GM12872 (cell line): ENCODE data around the gene TAF10.

Experiments used
- TF ChIP-seq, protein P1 (sequence below): IDR thresholded peaks from 3 replicates; pipeline ENCODE4 v1.5.1; 2011; ENCODE audit warnings: low read depth, mild to moderate bottlenecking, low read length, moderate library complexity; ENCODE audit not compliant: insufficient read depth

TAF10 gene

DNA sequence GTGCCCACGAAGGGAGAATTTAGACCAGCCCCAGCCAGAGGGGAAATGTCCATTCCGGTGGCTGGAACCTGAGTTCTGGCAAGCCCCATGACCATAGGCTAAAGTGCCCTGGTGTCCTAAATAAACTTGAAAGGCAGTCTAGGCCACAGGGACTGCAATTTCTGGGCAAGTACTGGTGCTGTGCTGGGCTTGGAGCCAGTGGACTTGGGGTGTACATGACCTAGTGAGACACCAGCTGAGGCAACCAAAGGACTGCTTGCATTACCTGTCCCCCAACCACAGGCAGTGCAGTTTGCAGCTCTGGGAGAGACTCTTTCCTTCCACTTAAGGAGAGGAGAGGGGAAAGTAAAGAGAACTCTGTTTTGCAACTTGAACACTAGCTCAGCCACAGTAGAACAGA, 32.3 kb downstream of the TAF10 start:
- TF ChIP-seq, protein P1, sequence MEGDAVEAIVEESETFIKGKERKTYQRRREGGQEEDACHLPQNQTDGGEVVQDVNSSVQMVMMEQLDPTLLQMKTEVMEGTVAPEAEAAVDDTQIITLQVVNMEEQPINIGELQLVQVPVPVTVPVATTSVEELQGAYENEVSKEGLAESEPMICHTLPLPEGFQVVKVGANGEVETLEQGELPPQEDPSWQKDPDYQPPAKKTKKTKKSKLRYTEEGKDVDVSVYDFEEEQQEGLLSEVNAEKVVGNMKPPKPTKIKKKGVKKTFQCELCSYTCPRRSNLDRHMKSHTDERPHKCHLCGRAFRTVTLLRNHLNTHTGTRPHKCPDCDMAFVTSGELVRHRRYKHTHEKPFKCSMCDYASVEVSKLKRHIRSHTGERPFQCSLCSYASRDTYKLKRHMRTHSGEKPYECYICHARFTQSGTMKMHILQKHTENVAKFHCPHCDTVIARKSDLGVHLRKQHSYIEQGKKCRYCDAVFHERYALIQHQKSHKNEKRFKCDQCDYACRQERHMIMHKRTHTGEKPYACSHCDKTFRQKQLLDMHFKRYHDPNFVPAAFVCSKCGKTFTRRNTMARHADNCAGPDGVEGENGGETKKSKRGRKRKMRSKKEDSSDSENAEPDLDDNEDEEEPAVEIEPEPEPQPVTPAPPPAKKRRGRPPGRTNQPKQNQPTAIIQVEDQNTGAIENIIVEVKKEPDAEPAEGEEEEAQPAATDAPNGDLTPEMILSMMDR: no peak

DNA sequence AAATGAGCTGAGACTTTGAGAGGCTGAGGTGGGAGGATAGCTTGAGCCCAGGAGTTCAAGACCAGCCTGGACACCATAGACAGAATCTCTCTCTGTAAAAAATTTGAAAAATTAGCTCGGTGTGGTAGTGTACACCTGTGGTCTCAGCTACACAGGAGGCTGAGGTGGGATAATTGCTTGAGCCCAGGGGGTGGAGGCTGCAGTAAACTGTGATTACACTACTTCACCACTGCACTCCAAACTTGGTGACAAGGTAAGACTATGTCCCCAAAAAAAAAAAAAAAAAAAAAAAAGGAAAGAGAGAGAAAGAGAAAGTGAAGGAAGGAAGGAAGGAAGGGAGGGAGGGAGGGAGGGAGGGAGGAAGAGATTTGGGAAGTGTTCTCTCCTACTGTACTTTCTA, 33.9 kb downstream of the TAF10 start:
- TF ChIP-seq, protein P1: no peak

DNA sequence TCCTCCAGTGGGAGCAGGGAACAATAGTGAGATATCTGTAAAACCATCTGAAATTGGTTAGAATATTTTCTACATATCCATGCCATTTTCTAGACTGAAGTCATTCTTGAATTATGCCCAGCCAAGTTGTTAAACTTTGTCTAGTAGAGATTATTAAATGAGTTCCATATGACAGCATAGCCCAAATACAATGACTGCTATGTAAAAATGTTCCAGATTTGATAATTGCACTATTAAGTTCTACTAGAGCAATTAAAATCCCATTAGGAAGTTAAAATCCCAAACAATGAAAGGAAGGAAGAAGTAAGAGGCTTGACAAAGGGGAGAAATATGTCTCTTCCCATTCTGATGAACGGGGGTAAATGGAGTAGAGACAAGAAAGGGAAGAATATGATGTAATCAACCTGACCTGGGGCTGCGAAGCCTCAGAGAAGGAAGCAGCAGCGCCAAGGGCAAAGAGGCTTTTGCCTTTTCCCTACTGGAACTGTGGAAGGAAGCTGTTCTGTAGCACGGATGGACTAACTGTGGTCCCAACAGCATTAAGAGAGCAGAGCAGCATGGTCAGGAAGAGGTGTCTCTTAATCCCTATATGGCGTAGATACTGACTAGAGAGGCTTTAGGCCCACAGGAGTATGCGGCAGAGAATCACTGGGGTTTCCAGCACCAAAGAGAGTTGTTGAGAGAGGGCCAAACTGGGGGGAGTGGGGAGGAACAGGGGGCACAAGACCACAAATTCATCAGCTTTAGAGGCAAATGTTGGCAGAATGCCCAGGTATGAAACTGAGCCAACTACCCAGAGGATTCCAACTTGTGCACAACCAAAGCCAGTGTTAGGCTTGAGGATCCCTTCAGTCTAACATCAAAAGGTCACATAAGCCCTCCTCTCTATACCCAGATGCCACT, 35.3 kb downstream of the TAF10 start:
- TF ChIP-seq, protein P1: no peak

DNA sequence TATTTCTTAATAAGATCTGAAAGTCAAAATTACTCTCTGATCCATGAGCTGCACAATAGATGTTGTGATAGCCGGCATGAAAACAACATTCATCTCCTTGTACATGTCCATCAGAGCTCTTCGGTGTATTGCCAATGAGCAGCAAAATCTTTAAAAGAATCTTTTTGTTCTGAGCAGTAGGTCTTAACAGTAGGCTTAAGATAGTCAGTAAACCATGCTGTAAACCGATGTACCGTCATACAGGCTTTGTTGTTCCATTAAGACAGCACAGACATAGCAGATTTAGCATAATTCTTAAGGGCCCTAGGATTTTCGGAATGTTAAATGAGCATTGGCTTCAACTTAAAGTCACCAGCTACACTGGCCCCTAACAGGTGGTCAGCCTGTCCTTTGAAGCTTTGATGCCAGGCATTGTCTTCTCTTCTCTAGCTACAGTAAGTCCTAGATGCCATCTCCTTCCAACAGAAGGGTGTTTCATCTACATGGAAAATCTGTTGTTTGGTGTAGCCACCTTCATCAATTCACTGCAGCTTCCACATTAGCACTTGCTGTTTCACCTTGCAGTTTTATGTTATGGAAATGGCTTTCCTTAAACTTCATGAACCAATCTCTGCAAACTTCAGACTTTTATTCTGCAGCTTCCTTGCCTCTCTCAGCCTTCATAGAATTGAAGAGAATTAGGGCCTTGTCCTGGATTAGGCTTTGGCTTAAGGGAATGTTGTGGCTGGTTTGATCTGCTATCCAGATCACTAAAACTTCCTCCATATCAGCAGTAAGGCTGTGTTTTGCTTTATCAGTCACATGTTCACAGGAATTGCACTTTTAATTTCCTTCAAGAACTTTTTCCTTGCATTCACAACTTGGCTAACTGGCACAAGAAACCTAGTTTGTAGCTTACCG, 37.0 kb downstream of the TAF10 start:
- TF ChIP-seq, protein P1: no peak

- TF ChIP-seq, protein P1: no peak
These were observed 39.8 kb downstream of the TAF10 start for GRCh38 chr11:6572215-6572614.

DNA sequence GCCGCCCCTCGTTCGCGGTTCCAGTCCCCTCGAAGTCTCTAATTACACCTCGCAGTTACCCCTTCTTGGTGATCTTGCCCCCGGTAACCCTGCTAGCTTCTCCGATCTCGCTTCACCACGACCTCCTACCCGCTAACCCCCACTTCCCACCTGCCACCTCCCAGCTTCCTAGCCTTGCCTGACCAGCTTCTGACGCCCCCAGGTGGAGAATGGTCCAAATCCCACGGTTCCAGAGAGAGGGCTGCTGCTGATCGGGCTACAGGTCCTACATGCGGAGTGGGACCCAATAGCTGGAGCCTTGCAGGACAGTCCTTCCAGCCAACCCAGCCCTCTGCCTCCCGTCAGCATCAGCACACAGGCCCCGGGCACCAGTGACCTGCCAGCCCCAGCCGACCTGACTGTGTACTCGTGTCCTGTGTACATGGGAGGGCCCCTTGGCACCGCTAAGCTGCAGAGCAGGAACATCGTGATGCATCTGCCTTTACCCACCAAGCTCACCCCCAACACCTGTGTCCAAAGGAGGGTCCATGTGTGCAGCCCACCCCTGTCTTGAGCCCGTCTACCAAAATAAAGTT, 40.5 kb downstream of the TAF10 start:
- TF ChIP-seq, protein P1: no peak
